Breast epithelium (tissue), 3 donors: ENCODE data around the gene SNAP25.

ENCODE experiments used
- POLR2A ChIP-seq: fragments of 450-650 bp; IDR thresholded peaks from one replicate; pipeline ENCODE4 v1.6.1; 2016; ENCODE audit warnings: antibody characterized with exemption, mild to moderate bottlenecking, moderate library complexity
- POLR2AphosphoS5 ChIP-seq, 3 donors: sonication (generic); formaldehyde crosslinking; IDR thresholded peaks; one replicate each; pipeline ENCODE4 v1.6.1; 2017; ENCODE audit warnings: antibody characterized with exemption in 3 of 3
- TF ChIP-seq, protein P1 (sequence below), 3 donors: fragments of 450-650 bp; IDR thresholded peaks; one replicate each; pipeline ENCODE4 v1.5.1; 2016 to 2017; ENCODE audit warnings: antibody characterized with exemption in 3 of 3, mild to moderate bottlenecking in 3 of 3, moderate library complexity in 3 of 3

DNA sequence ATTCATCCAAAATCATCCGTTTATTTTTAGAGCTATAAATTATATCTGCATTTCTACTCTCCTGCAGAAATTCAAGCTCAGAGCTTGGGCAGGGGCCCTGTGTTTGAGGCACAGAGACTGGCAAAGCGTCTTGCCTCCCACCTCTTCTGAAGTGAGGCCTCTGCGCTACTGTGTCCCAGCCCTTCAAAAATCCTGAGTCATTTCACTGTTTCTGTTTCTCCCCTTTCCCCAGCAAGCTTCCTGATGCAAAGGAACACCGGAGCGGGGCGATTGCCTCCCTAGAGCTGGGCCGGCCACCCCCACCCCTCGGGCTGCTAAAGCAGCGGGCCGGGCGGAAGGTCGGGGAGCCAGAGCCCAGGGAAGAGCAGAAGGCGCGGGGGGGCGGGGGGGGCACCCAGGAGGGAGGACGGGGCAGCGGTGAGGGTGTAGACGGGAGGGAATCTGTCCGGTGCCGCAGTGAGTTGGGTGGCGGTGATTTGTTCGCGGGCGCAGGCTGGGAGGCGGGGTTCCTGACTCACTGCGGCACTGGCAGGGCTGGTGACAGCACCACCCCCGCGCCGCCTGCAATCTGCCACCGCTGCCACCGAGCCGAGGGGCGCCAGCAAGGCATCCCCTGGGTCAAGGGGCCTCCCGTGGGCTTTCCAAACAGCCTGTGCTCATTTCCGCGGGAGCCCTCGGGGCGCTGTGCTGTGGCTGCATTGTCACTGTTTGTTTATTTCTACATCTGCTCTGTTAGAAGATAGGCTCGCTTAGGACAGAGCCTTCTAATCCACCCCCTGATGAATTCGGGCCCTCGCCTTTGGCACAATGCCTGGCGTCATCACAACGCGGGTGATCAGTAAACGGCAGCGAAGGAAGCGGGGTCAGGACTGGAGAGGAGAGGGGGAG is 46.5 kb upstream of the SNAP25 start:
- TF ChIP-seq, protein P1, sequence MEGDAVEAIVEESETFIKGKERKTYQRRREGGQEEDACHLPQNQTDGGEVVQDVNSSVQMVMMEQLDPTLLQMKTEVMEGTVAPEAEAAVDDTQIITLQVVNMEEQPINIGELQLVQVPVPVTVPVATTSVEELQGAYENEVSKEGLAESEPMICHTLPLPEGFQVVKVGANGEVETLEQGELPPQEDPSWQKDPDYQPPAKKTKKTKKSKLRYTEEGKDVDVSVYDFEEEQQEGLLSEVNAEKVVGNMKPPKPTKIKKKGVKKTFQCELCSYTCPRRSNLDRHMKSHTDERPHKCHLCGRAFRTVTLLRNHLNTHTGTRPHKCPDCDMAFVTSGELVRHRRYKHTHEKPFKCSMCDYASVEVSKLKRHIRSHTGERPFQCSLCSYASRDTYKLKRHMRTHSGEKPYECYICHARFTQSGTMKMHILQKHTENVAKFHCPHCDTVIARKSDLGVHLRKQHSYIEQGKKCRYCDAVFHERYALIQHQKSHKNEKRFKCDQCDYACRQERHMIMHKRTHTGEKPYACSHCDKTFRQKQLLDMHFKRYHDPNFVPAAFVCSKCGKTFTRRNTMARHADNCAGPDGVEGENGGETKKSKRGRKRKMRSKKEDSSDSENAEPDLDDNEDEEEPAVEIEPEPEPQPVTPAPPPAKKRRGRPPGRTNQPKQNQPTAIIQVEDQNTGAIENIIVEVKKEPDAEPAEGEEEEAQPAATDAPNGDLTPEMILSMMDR (IDR thresholded peaks at IDR 0.05) = no peak
- TF ChIP-seq POLR2AphosphoS5 (IDR thresholded peaks at IDR 0.05) = no peak
- TF ChIP-seq POLR2A = no peak
